ENCODE results near the gene ARSB. TPM values are rescaled to one million over a fixed set of nuclear protein-coding genes. Genes with fewer than 3 reads are reported as not detected.

Gene ARSB
- total RNA-seq, 1 experiment from 2014 or later, result 11.4 TPM

DNA sequence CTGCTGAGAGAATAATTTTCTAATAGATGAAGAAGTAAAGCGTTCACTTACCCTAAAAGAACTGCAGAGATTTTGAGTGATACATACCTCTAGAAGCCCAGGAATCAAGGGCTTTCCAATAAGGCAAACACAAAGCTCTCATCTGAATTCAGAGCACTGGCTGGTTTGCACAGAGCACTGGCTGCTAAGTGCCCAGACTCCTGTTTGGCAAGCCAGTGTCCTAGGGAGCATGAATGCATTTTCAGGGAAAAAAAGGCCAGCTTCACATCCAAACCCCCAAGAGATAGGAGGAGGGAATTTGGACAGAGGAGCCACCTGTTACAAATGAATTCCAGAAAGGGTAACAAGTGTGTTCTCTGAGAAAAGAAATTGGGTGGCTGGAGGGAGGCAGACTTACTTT, 65.3 kb downstream of the ARSB start:
- H3K79me1 ChIP-seq (ENCODE audit: insufficient read depth, low read depth, low read length, poor library complexity, severe bottlenecking), result no peaks in the 10 kb centered on the region
- H4K20me1 ChIP-seq (ENCODE audit: control insufficient read depth, insufficient read depth, insufficient read length), result no peaks in the 10 kb centered on the region
- H3K4ac ChIP-seq (ENCODE audit: low read depth, low read length), result no peak overlapping the region
- H3K9me3 ChIP-seq (ENCODE audit: control insufficient read depth, low read depth, low read length), result no peaks in the 10 kb centered on the region
- no peak overlapping the region for H3K4me2 ChIP-seq (ENCODE audit: insufficient read depth, insufficient read length, low read length)
- no peak overlapping the region for H3K27ac ChIP-seq (ENCODE audit: insufficient read length, low read depth, low read length)
- no peak overlapping the region for H2BK120ac ChIP-seq (ENCODE audit: low read depth, low read length, poor library complexity, severe bottlenecking)
- no peaks in the 10 kb centered on the region for H3K9me3 Mint-ChIP-seq
- no peak overlapping the region for H3K4me3 Mint-ChIP-seq
- no peak overlapping the region for H3K56ac ChIP-seq (ENCODE audit: insufficient read length, low read depth, low read length)
- peaks cover 0 to 13% of the 10 kb centered on the region in 2 experiments; a peak in 1 of 4 replicates for H3K4me1 Mint-ChIP-seq
- H3K23me2 ChIP-seq (ENCODE audit: insufficient read length, low read depth, low read length, poor library complexity, severe bottlenecking), result no peaks in the 10 kb centered on the region
- no peak overlapping the region for H2AK5ac ChIP-seq (ENCODE audit: insufficient read length, low read length)
- no peak overlapping the region for H4K5ac ChIP-seq (ENCODE audit: insufficient read length, low read depth, low read length)
- H4K8ac ChIP-seq (replicated peaks; ENCODE audit: insufficient read length, low read depth, low read length), result no peak overlapping the region
- H3K79me2 ChIP-seq (ENCODE audit: insufficient read depth, low read length), result no peaks in the 10 kb centered on the region
- DNase-seq, result no peak
- no peak overlapping the region for H3K14ac ChIP-seq (ENCODE audit: insufficient read depth, low read length)
- no peak overlapping the region for H2BK5ac ChIP-seq (ENCODE audit: insufficient read length, low read length)
- WGBS (ENCODE audit: extremely low coverage, insufficient read length, low lambda C conversion rate), result no CpG with 5 or more reads among the region's 1 CpG
- H2BK12ac ChIP-seq (ENCODE audit: insufficient read length, low read depth, low read length), result no peak overlapping the region
- H3K27me3 Mint-ChIP-seq (ENCODE audit: low read depth), result peaks cover 1% of the 10 kb centered on the region; the same call in 1 of the 2 replicates
- H3K23ac ChIP-seq (ENCODE audit: insufficient read length, low read depth, low read length), result no peak overlapping the region
- H4K91ac ChIP-seq (ENCODE audit: insufficient read length, low read depth, low read length), result no peak overlapping the region
- H3K27me3 ChIP-seq (ENCODE audit: insufficient read depth, low read length), result no peaks in the 10 kb centered on the region; the same call in 1 of the 2 replicates
- H3K4me1 ChIP-seq (ENCODE audit: insufficient read depth, low read length), result no peaks in the 10 kb centered on the region
- TF ChIP-seq, protein P1, sequence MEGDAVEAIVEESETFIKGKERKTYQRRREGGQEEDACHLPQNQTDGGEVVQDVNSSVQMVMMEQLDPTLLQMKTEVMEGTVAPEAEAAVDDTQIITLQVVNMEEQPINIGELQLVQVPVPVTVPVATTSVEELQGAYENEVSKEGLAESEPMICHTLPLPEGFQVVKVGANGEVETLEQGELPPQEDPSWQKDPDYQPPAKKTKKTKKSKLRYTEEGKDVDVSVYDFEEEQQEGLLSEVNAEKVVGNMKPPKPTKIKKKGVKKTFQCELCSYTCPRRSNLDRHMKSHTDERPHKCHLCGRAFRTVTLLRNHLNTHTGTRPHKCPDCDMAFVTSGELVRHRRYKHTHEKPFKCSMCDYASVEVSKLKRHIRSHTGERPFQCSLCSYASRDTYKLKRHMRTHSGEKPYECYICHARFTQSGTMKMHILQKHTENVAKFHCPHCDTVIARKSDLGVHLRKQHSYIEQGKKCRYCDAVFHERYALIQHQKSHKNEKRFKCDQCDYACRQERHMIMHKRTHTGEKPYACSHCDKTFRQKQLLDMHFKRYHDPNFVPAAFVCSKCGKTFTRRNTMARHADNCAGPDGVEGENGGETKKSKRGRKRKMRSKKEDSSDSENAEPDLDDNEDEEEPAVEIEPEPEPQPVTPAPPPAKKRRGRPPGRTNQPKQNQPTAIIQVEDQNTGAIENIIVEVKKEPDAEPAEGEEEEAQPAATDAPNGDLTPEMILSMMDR (conservative IDR thresholded peaks at IDR 0.05), result no peak
- peak overlapping the region in 1 of 3 experiments; percentile 93; a peak in 2 of 7 replicates for H3K27ac Mint-ChIP-seq
- H3T11ph ChIP-seq (ENCODE audit: low read length), result no peak overlapping the region
- no peak overlapping the region for H3K18ac ChIP-seq (ENCODE audit: insufficient read length, low read depth, low read length)
- no peak overlapping the region for H2BK15ac ChIP-seq (ENCODE audit: low read depth, low read length)
- no peak overlapping the region for H3K9ac ChIP-seq (ENCODE audit: extremely low read depth, insufficient read length, low read length)
- no peak overlapping the region for H2BK20ac ChIP-seq (ENCODE audit: low read depth, low read length, poor library complexity, severe bottlenecking)
- no peaks in the 10 kb centered on the region for H3K36me3 Mint-ChIP-seq (ENCODE audit: insufficient read depth in 1 of 3, low read depth in 3 of 3)
- no peak overlapping the region for H2AFZ ChIP-seq (ENCODE audit: low read length)

Measured in H9 (cell line).